ENCODE results near the gene TTC9C. TPM values are rescaled to one million over a fixed set of nuclear protein-coding genes. Genes with fewer than 3 reads are reported as not detected.

TTC9C gene
- total and polyA plus RNA-seq, 2 donors (not counting 3 experiments of a cell fraction or from before 2014, with no cell fraction given): 27.4 to 43.5 TPM

DNA sequence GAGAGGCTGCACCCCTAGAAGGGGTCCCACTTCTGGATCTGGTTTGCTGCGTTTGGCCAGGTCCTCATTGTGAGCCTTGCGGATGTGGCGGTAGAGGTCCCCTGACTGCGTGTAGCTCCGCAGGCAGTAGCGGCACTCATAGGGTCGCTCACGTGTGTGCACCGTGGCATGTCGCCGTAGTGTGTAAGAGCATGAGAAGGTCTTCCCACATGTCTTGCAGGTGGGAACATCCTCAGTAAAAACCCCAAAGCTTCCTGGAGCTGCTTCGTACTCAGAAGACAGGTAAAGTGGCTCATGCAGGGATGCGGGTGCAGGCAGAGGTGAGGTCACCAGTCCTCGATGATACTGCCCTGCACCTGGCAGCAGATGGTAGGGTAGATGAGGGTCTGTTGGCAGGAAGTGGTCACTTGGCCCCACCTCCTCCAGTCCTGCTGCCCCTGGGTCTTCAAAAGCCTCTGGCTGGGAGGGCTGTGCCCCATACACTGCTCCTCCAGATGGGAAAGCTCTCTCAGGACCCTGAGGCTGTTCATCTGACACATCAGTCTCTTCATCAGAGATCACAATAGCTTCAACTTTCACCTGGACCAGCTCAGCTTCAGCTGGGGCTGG is 24.0 kb downstream of the TTC9C start:
- CTCF ChIA-PET: interaction anchor here (1.9 to 2.5 kb wide), 2 partner anchors 9 to 23 kb away, joined by 4 to 8 read pairs; no protein-coding TSS in a partner anchor
- dilution Hi-C loops (cut with MboI; ENCODE audit: extremely low pct_ligation_motif_present, low sequenced_read_pairs): no loop called here

More for the DNA sequence above, 24.0 kb downstream of the TTC9C start:
- Histone ChIP-seq H3K36me3 (ENCODE audit: control insufficient read depth in 2 of 2, extremely low read depth in 1 of 2, insufficient read depth in 2 of 2, low read length in 2 of 2) (peaks cover 0 to 5% of the 10 kb centered on the region in 2 experiments), H3K4me1 (ENCODE audit: control insufficient read depth, extremely low read depth, insufficient read depth, low read length) (peaks cover 5% of the 10 kb centered on the region), H3K4me3 (replicated peaks in 1 of 3; ENCODE audit: insufficient read depth in 1 of 3, low read depth in 1 of 3, low read length in 3 of 3) (no peak overlapping the region), H3K27ac (ENCODE audit: insufficient read depth, low read depth, low read length) (no peak overlapping the region), H2AFZ (ENCODE audit: low read depth, low read length) (no peak overlapping the region), H3K79me2 (ENCODE audit: control insufficient read depth, insufficient read depth, low read length) (peaks cover 10% of the 10 kb centered on the region), H4K20me1 (replicated peaks; ENCODE audit: control insufficient read depth, extremely low read depth, insufficient read depth, low read length) (no peaks in the 10 kb centered on the region), H3K9ac (replicated peaks; ENCODE audit: extremely low read depth, insufficient read depth, low read length) (no peak overlapping the region), H3K9me1 (replicated peaks; ENCODE audit: control insufficient read depth, extremely low read depth, insufficient read depth, low read length) (no peaks in the 10 kb centered on the region), H3K4me2 (ENCODE audit: insufficient read depth, low read length) (no peak overlapping the region), H3K27me3 (ENCODE audit: control insufficient read depth in 2 of 2, insufficient read depth in 2 of 2, low read length in 2 of 2) (no peaks in the 10 kb centered on the region), H3K9me3 (replicated peaks; ENCODE audit: control insufficient read depth, insufficient read depth, low read length) (no peaks in the 10 kb centered on the region)
- no peak for DNase-seq (ENCODE audit: low read depth, low spot score)
- TF ChIP-seq EZH2 (IDR thresholded peaks at IDR 0.05; ENCODE audit: borderline replicate concordance, low read depth, low read length, severe bottlenecking) (no peak), FOS (IDR thresholded peaks at IDR 0.05; ENCODE audit: borderline replicate concordance, insufficient read depth, low read length) (no peak), JUN (IDR thresholded peaks at IDR 0.05; ENCODE audit: borderline replicate concordance, insufficient read depth, insufficient read length, low read depth) (no peak), POLR2A (IDR thresholded peaks at IDR 0.05; ENCODE audit: low read depth, low read length) (no peak), CTCF (IDR thresholded peaks at IDR 0.05; ENCODE audit: extremely low read depth in 1 of 2, insufficient read depth in 1 of 2, low read depth in 1 of 2, low read length in 2 of 2) (no peak), POLR2AphosphoS5 (IDR thresholded peaks at IDR 0.05; ENCODE audit: insufficient read depth, low read depth, low read length) (no peak), MYC (IDR thresholded peaks at IDR 0.05; ENCODE audit: low read depth, low read length) (no peak), GATA2 (IDR thresholded peaks at IDR 0.05; ENCODE audit: insufficient read depth, insufficient read length, low read depth, low read length) (no peak)
- TF ChIP-seq, protein P1, sequence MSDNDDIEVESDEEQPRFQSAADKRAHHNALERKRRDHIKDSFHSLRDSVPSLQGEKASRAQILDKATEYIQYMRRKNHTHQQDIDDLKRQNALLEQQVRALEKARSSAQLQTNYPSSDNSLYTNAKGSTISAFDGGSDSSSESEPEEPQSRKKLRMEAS (IDR thresholded peaks at IDR 0.05; ENCODE audit: insufficient read depth, insufficient read length): no peak
- no TSS peak for BruUV-seq (replicated peaks)
- POLR2A ChIA-PET: no interaction called here
- FAIRE-seq: no peak
- intact Hi-C loops (cut with micrococcal nuclease): loop anchor here (5.0 kb wide), 1 partner anchor 1085 kb away; the partner anchor contains the start of gene MARK2
